ENCODE data around the gene ACTN4.

DNA sequence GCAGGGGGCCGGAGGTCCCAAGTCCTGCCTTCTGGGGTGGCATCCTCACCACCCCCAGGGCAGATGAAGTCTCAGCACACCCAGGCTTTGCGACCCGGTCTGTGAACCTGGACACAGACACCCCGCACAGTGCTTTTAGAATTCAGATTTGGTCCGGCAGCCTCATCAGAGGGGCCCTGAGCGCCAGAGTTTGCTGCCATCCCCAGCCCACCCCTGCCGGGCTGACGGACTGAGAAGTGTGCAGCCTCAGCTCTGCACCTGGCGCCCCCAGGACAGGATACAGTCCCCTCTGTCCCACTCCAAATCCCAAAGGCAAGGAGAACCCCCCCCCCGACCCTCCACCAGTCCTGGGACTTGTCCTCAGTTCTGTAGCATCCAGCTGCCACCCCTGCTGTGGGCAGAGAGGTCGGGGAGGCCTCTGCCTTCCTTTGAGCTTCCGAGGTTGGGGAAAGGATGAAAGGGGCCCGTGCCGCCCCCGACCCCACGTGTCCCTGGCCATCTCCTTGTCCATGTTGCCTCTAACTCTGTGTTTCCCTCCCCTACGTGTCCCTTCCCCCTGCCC lies 79.9 kb downstream of the ACTN4 start:
- TF ChIP-seq, protein P1, sequence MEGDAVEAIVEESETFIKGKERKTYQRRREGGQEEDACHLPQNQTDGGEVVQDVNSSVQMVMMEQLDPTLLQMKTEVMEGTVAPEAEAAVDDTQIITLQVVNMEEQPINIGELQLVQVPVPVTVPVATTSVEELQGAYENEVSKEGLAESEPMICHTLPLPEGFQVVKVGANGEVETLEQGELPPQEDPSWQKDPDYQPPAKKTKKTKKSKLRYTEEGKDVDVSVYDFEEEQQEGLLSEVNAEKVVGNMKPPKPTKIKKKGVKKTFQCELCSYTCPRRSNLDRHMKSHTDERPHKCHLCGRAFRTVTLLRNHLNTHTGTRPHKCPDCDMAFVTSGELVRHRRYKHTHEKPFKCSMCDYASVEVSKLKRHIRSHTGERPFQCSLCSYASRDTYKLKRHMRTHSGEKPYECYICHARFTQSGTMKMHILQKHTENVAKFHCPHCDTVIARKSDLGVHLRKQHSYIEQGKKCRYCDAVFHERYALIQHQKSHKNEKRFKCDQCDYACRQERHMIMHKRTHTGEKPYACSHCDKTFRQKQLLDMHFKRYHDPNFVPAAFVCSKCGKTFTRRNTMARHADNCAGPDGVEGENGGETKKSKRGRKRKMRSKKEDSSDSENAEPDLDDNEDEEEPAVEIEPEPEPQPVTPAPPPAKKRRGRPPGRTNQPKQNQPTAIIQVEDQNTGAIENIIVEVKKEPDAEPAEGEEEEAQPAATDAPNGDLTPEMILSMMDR (conservative IDR thresholded peaks at IDR 0.05 in 1 of 2, IDR thresholded peaks at IDR 0.05 in 1 of 2; ENCODE audit: extremely low read depth in 1 of 2, insufficient read depth in 1 of 2, low read depth in 1 of 2, low read length in 2 of 2), result no peak
- TF ChIP-seq EZH2 (IDR thresholded peaks at IDR 0.05; ENCODE audit: borderline replicate concordance, low read length), result no peak

Data from mammary epithelial cell (primary cell).